ENCODE data around the gene AKIRIN1. TPM values are rescaled to one million over a fixed set of nuclear protein-coding genes. Genes with fewer than 3 reads are reported as not detected.
A peak's percentile ranks its signal among the peaks of the same experiment; 100 is the strongest.

The AKIRIN1 gene
- total and polyA plus RNA-seq, 2 donors (not counting 3 experiments of a cell fraction or from before 2014, with no cell fraction given): 28.4 to 43.4 TPM

DNA sequence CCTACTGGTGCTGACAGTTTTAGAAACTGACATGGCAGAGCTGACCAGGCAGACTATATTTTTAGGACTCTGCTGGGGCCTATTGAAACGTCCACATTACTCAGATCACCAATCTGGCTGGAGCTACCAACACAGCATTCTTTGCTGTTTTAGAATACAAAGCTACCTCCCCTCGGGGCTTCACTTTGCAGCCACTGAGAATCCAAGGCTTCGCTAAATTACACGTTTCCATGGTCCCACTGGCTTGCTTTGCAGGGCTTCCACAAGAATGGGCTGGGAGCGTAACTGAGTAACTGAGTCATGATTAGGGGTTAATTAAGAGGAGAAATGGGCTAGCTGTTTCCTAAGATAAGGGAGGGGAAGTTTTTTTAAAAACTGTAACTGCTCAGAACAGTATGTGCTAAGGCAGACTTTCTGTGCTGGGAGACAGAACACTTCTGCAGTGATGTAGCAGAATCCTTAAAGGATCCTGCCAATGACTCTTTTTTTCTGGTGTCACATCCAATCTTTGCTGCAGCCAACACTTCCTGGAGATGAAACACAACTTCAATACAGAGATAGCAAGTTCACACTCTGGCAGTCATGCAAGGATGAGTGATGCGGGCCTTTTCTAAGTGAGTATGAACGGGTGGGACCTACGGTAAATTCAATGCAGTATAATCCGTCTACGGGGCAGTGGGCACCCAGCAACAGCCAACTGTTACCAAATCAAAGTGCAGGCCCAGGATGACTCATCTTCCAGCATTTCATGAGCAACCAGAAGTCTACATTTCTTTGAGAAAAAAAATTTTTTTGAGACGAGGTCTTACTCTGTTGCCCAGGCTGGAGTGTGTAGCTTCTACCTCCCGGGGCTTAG, 56.5 kb downstream of the AKIRIN1 start:
- Histone ChIP-seq H3K4me3 (replicated peaks in 1 of 3; ENCODE audit: insufficient read depth in 1 of 3, low read depth in 1 of 3, low read length in 3 of 3) (no peak overlapping the region), H3K9ac (replicated peaks; ENCODE audit: extremely low read depth, insufficient read depth, low read length) (peak overlapping the region; percentile 18), H3K4me2 (ENCODE audit: insufficient read depth, low read length) (peak overlapping the region; percentile 19), H3K4me1 (ENCODE audit: control insufficient read depth, extremely low read depth, insufficient read depth, low read length) (peaks cover 16% of the 10 kb centered on the region), H3K36me3 (ENCODE audit: control insufficient read depth in 2 of 2, extremely low read depth in 1 of 2, insufficient read depth in 2 of 2, low read length in 2 of 2) (no peaks in the 10 kb centered on the region), H2AFZ (ENCODE audit: low read depth, low read length) (peak overlapping the region; percentile 24), H3K27me3 (ENCODE audit: control insufficient read depth in 2 of 2, insufficient read depth in 2 of 2, low read length in 2 of 2) (no peaks in the 10 kb centered on the region), H3K9me1 (replicated peaks; ENCODE audit: control insufficient read depth, extremely low read depth, insufficient read depth, low read length) (no peaks in the 10 kb centered on the region), H4K20me1 (replicated peaks; ENCODE audit: control insufficient read depth, extremely low read depth, insufficient read depth, low read length) (no peaks in the 10 kb centered on the region), H3K9me3 (replicated peaks; ENCODE audit: control insufficient read depth, insufficient read depth, low read length) (no peaks in the 10 kb centered on the region), H3K27ac (ENCODE audit: insufficient read depth, low read depth, low read length) (peak overlapping the region; percentile 74), H3K79me2 (ENCODE audit: control insufficient read depth, insufficient read depth, low read length) (no peaks in the 10 kb centered on the region)
- BruUV-seq (replicated peaks): no TSS peak
- dilution Hi-C loops (cut with MboI; ENCODE audit: extremely low pct_ligation_motif_present, low sequenced_read_pairs) (no loop called here), intact Hi-C loops (cut with micrococcal nuclease) (loop anchor here (1.0 kb wide), 1 partner anchor 21 kb away; the partner anchor contains the start of gene NDUFS5)
- CTCF ChIA-PET: interaction anchor here (0.6 to 1.8 kb wide), 7 partner anchors 9 to 45 kb away, joined by 3 to 8 read pairs (median 3); partner anchors contain the start of gene NDUFS5
- FAIRE-seq (peak; percentile 90), DNase-seq (ENCODE audit: low read depth, low spot score) (peak; percentile 87)
- peak; percentile 75 for TF ChIP-seq JUN (IDR thresholded peaks at IDR 0.05; ENCODE audit: borderline replicate concordance, insufficient read depth, insufficient read length, low read depth)
- TF ChIP-seq POLR2A (IDR thresholded peaks at IDR 0.05; ENCODE audit: low read depth, low read length): no peak
- no peak for TF ChIP-seq MYC (IDR thresholded peaks at IDR 0.05; ENCODE audit: low read depth, low read length)
- peak; percentile 38 for TF ChIP-seq POLR2AphosphoS5 (IDR thresholded peaks at IDR 0.05; ENCODE audit: insufficient read depth, low read depth, low read length)
- no peak for TF ChIP-seq EZH2 (IDR thresholded peaks at IDR 0.05; ENCODE audit: borderline replicate concordance, low read depth, low read length, severe bottlenecking)
- peak; percentile 77 for TF ChIP-seq GATA2 (IDR thresholded peaks at IDR 0.05; ENCODE audit: insufficient read depth, insufficient read length, low read depth, low read length)
- TF ChIP-seq, protein P1, sequence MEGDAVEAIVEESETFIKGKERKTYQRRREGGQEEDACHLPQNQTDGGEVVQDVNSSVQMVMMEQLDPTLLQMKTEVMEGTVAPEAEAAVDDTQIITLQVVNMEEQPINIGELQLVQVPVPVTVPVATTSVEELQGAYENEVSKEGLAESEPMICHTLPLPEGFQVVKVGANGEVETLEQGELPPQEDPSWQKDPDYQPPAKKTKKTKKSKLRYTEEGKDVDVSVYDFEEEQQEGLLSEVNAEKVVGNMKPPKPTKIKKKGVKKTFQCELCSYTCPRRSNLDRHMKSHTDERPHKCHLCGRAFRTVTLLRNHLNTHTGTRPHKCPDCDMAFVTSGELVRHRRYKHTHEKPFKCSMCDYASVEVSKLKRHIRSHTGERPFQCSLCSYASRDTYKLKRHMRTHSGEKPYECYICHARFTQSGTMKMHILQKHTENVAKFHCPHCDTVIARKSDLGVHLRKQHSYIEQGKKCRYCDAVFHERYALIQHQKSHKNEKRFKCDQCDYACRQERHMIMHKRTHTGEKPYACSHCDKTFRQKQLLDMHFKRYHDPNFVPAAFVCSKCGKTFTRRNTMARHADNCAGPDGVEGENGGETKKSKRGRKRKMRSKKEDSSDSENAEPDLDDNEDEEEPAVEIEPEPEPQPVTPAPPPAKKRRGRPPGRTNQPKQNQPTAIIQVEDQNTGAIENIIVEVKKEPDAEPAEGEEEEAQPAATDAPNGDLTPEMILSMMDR (IDR thresholded peaks at IDR 0.05; ENCODE audit: extremely low read depth in 1 of 2, insufficient read depth in 1 of 2, low read depth in 1 of 2, low read length in 2 of 2): no peak
- peak; percentile 77 for TF ChIP-seq FOS (IDR thresholded peaks at IDR 0.05; ENCODE audit: borderline replicate concordance, insufficient read depth, low read length)
- TF ChIP-seq, protein P2, sequence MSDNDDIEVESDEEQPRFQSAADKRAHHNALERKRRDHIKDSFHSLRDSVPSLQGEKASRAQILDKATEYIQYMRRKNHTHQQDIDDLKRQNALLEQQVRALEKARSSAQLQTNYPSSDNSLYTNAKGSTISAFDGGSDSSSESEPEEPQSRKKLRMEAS (IDR thresholded peaks at IDR 0.05; ENCODE audit: insufficient read depth, insufficient read length): no peak
- POLR2A ChIA-PET: no interaction called here
